MM.1S (cell line): ENCODE measurements around the gene PPP1R26.

ENCODE experiments used
- DNase-seq: peaks from one replicate; pipeline ENCODE4 v3.0.0-alpha.2; 2015
- H2AFZ ChIP-seq: fragments of 300-600 bp; sonication (generic); 2 replicates; pipeline ENCODE4 v1.6.0; 2016; ENCODE audit warnings: antibody characterized with exemption, low read length
- H3F3A ChIP-seq: fragments of 300-600 bp; sonication (generic); 2 replicates; pipeline ENCODE4 v1.6.1; 2016; ENCODE audit warnings: mild to moderate bottlenecking, antibody characterized with exemption, low read length, moderate library complexity, mixed read lengths; ENCODE audit not compliant: insufficient read depth
- H3K27ac ChIP-seq: fragments of 300-600 bp; sonication (generic); 2 replicates; pipeline ENCODE4 v1.5.1; 2016; ENCODE audit warnings: mild to moderate bottlenecking, low read length
- H3K27me3 ChIP-seq: fragments of 300-600 bp; sonication (generic); replicated peaks from 2 replicates; pipeline ENCODE4 v1.6.0; 2016; ENCODE audit warnings: low read length; ENCODE audit not compliant: insufficient read depth
- H3K36me3 ChIP-seq: fragments of 300-600 bp; sonication (generic); replicated peaks from 2 replicates; pipeline ENCODE4 v1.6.1; 2016; ENCODE audit warnings: mild to moderate bottlenecking, low read length, mixed read lengths; ENCODE audit not compliant: insufficient read depth
- H3K4me1 ChIP-seq: fragments of 300-600 bp; sonication (generic); 2 replicates; pipeline ENCODE4 v1.6.1; 2016; ENCODE audit warnings: low read length, mixed read lengths
- H3K4me2 ChIP-seq: fragments of 300-600 bp; sonication (generic); 2 replicates; pipeline ENCODE4 v1.6.0; 2016; ENCODE audit warnings: low read depth, low read length
- H3K4me3 ChIP-seq: fragments of 300-600 bp; sonication (generic); 2 replicates; pipeline ENCODE4 v1.5.1; 2016; ENCODE audit warnings: low read length, mixed read lengths
- H3K79me2 ChIP-seq: fragments of 300-600 bp; sonication (generic); 2 replicates; pipeline ENCODE4 v1.6.1; 2016; ENCODE audit warnings: mixed run types, low read length, mixed read lengths
- H3K9ac ChIP-seq: fragments of 300-600 bp; sonication (generic); 2 replicates; pipeline ENCODE4 v1.6.1; 2016; ENCODE audit warnings: low read length, mixed read lengths
- H3K9me2 ChIP-seq: fragments of 300-600 bp; sonication (generic); replicated peaks from 2 replicates; pipeline ENCODE4 v1.6.1; 2016; ENCODE audit warnings: mild to moderate bottlenecking, low read length, mixed read lengths; ENCODE audit not compliant: insufficient read depth
- H3K9me3 ChIP-seq: fragments of 300-600 bp; sonication (generic); replicated peaks from 2 replicates; pipeline ENCODE4 v1.6.1; 2016; ENCODE audit warnings: mild to moderate bottlenecking, low read length, mixed read lengths; ENCODE audit not compliant: insufficient read depth
- H4K20me1 ChIP-seq: fragments of 300-600 bp; sonication (generic); 2 replicates; pipeline ENCODE4 v1.6.1; 2016; ENCODE audit warnings: mild to moderate bottlenecking, low read length, moderate library complexity, mixed read lengths; ENCODE audit not compliant: insufficient read depth
- EZH2 ChIP-seq: fragments of 300-600 bp; sonication (generic); optimal IDR thresholded peaks from 2 replicates; pipeline ENCODE3; 2017; ENCODE audit warnings: low read depth, mild to moderate bottlenecking, antibody characterized with exemption, low read length, mixed read lengths
- EZH2phosphoT487 ChIP-seq: fragments of 300-600 bp; sonication (generic); IDR thresholded peaks from 2 replicates; pipeline ENCODE4 v1.6.1; 2018; ENCODE audit warnings: antibody characterized with exemption, low read length
- TF ChIP-seq, protein P1 (sequence below): fragments of 300-600 bp; sonication (generic); IDR thresholded peaks from 2 replicates; pipeline ENCODE4 v1.5.1; 2016; ENCODE audit warnings: antibody characterized with exemption, low read length, mixed read lengths

PPP1R26 gene

DNA sequence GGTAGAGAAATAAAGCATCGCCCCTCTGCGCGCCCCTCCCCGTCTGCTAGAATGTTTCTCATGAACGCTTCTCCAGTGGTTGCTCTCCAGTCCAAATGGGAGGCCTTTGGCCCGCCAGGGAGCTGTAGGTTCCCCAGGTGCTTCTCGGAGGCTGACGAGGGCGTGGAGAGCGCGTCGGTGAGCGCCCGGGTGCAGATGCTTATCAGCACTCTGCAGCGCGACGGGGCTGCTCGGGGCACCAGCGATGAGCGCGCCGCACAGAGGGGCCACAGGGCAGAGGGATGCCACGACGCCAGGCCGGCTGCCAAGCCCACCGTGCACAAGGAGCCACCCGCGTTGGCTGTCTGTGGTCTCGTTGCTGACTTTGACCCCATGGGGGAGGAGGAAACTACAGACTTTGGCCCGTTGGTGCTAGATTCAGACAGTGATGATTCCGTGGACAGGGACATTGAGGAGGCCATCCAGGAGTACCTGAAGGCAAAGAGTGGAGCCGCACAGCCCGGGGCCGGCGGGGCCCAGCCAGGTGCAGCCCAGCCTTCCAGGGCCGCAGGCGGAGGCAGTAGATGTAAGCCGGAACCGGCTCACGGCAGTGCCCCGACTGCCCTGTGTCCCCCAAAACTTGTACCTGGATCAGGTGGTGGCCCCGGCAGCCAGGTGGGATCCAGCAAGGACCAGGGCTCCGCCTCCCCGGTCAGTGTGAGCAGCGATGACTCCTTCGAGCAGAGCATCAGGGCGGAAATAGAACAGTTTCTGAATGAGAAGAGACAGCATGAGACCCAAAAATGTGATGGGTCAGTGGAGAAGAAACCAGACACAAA, 5.1 kb downstream of the PPP1R26 start:
- H3K27me3 ChIP-seq, result no peaks in the 10 kb centered on the region
- no peak overlapping the region for H2AFZ ChIP-seq
- H3K27ac ChIP-seq, result no peak overlapping the region
- no peaks in the 10 kb centered on the region for H3K36me3 ChIP-seq
- peaks cover 8% of the 10 kb centered on the region for H3F3A ChIP-seq
- no peak for DNase-seq
- H3K4me2 ChIP-seq, result no peak overlapping the region
- H3K9me2 ChIP-seq, result no peaks in the 10 kb centered on the region
- TF ChIP-seq, protein P1, sequence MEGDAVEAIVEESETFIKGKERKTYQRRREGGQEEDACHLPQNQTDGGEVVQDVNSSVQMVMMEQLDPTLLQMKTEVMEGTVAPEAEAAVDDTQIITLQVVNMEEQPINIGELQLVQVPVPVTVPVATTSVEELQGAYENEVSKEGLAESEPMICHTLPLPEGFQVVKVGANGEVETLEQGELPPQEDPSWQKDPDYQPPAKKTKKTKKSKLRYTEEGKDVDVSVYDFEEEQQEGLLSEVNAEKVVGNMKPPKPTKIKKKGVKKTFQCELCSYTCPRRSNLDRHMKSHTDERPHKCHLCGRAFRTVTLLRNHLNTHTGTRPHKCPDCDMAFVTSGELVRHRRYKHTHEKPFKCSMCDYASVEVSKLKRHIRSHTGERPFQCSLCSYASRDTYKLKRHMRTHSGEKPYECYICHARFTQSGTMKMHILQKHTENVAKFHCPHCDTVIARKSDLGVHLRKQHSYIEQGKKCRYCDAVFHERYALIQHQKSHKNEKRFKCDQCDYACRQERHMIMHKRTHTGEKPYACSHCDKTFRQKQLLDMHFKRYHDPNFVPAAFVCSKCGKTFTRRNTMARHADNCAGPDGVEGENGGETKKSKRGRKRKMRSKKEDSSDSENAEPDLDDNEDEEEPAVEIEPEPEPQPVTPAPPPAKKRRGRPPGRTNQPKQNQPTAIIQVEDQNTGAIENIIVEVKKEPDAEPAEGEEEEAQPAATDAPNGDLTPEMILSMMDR, result no peak
- TF ChIP-seq EZH2 (no peak), EZH2phosphoT487 (no peak)
- H4K20me1 ChIP-seq, result no peaks in the 10 kb centered on the region
- peaks cover 5% of the 10 kb centered on the region; the same call in 1 of the 2 replicates for H3K79me2 ChIP-seq
- no peaks in the 10 kb centered on the region for H3K4me1 ChIP-seq
- no peak overlapping the region for H3K4me3 ChIP-seq
- H3K9ac ChIP-seq, result no peak overlapping the region
- H3K9me3 ChIP-seq, result no peaks in the 10 kb centered on the region

DNA sequence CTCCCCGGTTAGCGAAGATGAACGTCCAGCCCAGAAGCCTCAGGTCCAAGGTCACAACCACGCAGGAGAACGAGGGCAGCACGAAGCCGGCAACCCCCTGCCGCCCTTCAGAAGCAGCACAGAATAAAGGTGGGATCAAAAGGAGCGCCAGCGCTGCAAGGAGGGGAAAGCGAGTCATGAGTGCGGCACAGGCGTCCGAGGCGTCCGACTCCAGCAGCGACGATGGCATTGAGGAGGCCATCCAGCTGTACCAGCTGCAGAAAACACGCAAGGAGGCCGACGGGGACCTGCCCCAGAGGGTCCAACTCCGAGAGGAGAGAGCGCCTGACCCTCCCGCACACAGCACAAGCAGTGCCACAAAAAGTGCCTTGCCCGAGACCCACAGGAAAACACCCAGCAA, 5.8 kb downstream of the PPP1R26 start:
- Histone ChIP-seq H3K27me3 (no peaks in the 10 kb centered on the region), H3K9me2 (no peaks in the 10 kb centered on the region), H3K4me2 (no peak overlapping the region), H3K4me3 (no peak overlapping the region), H4K20me1 (no peaks in the 10 kb centered on the region), H3K4me1 (no peaks in the 10 kb centered on the region), H3K9ac (no peak overlapping the region), H2AFZ (no peak overlapping the region), H3K79me2 (peaks cover 5% of the 10 kb centered on the region; the same call in 1 of the 2 replicates), H3K9me3 (no peaks in the 10 kb centered on the region), H3K27ac (no peak overlapping the region), H3F3A (peaks cover 7% of the 10 kb centered on the region), H3K36me3 (no peaks in the 10 kb centered on the region)
- TF ChIP-seq EZH2phosphoT487, result no peak
- TF ChIP-seq, protein P1, result no peak
- no peak for TF ChIP-seq EZH2
- DNase-seq, result no peak

DNA sequence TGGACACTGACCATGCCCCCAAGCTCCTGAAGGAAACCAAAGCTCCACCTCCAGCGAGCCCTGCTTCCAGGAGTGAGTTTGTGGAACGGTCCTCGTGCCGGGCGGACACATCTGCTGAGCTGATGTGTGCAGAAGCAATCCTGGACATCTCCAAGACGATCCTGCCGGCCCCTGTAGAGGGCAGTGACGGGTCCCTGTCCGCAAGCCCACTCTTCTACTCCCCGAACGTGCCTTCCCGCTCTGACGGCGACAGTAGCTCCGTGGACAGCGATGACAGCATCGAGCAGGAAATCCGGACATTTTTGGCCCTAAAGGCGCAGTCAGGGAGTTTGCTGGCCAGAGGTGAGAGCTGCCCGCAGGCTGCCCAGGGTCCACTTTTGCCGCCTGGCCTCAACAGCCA, 6.2 kb downstream of the PPP1R26 start:
- H3K9me3 ChIP-seq, result no peaks in the 10 kb centered on the region
- no peak overlapping the region for H3K4me3 ChIP-seq
- H3K36me3 ChIP-seq, result no peaks in the 10 kb centered on the region
- H3K27ac ChIP-seq, result no peak overlapping the region
- peaks cover 2% of the 10 kb centered on the region; the same call in 1 of the 2 replicates for H3K79me2 ChIP-seq
- no peaks in the 10 kb centered on the region for H3K27me3 ChIP-seq
- no peaks in the 10 kb centered on the region for H3K9me2 ChIP-seq
- no peak overlapping the region for H3K9ac ChIP-seq
- no peak overlapping the region for H2AFZ ChIP-seq
- TF ChIP-seq, protein P1, result no peak
- no peak overlapping the region for H3K4me2 ChIP-seq
- DNase-seq, result no peak
- H4K20me1 ChIP-seq, result no peaks in the 10 kb centered on the region
- no peaks in the 10 kb centered on the region for H3K4me1 ChIP-seq
- peaks cover 3% of the 10 kb centered on the region for H3F3A ChIP-seq
